ENCODE measurements around the gene CDR2.
A peak's percentile ranks its signal among the peaks of the same experiment; 100 is the strongest.

CDR2 gene

DNA sequence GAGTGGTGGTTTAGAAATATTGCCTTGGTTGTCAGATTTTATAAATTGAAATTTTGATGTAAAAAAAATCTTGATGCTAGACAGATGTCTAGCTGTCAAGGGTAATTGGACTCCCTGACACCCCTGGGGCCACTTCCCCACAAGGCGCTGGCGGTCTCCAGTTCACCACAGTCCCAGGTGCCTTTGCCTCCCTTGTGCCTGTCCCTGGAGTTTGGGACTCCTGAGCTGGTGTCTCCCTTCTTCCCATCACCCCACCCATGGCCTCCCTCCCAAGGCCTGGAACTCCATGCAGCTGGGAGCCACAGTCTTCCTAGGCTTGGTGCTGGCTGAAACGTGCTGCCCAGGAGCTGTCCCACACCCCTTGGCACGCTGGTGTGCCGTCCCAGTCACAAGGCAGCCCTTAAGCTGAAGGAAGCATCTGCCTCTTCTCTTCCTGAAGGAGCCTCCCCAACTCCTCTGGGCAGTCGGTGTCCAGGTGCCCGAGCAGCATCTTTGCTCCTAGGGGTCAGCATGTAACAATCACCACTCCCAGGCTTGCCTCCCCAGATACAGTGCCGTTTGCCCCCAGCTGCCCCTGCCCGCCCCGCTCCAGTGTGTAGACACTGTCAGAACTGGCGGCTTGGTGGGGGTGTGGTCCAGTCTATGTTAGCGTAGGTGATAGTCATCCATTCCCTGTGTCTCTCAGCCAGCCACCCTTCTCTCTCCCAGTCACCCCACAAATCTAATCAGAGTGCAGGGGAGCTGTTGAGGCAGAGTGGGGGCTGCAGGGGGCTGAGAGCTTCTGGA lies 51.1 kb downstream of the CDR2 start:
- DNase-seq, result no peak

DNA sequence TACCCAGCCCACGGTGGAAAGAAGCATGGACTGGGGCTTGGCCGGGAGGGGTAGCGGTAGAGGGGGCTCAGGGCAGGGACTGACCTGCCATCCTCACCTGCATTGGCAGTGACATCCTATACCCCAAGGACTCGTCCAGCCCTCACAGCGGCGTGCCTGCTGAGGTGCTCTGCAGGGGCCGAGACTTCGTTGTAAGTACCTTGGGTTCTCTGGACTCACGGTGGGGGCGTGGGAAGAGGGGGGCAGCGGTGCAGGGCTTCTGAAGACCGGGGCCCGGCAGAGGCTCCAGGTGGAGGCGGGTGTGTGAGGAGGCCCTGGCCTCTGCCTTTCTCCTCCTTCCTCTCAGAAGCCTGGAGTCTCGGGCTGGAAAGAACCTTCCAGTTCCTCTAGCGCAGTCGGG lies 51.7 kb downstream of the CDR2 start:
- no peak for DNase-seq

- DNase-seq, result no peak
Observed at GRCh38 chr16:22322021-22322471, 52.4 kb downstream of the CDR2 start.

GRCh38 chr16:22321340-22322001 lies 52.9 kb downstream of the CDR2 start:
- DNase-seq, result peak; percentile 5

DNA sequence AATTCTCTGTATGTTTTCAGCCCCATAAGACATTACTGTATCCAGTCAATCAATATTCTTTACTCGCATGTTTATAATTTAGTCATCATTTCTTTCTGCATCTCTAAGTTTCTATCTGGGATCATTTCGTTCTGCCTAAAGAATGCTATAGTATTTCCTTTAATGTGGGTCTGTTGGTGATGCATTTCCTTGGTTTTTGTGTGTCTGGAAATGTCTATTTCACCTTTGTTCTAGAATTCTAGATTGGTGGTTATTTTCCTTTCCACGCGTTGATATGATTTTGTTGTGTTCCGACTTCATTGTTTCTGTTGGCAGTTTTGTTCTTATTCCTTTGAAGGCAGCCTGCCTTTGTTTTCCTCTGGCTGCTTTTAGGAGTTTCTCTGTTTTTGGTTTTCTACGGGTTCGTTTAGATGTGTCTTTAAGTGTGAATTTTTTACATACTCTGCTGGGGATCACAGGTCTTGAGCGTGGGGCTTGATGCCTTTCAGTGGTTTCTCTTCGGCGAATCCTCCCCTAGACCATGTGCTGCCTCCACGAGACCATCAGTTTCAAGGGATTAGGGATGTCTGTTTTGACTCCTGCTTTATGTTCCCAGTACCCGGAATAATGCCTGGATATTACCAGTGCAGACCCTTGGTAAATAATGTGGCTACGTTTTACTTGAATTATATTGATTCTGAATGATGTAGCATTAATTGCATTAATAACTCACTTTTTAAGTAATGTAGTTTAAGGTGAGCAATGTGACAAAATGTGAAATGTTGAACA lies 53.7 kb downstream of the CDR2 start:
- no peak for DNase-seq

- no peak for DNase-seq
Observed at GRCh38 chr16:22318690-22319358, 55.6 kb downstream of the CDR2 start.

DNA sequence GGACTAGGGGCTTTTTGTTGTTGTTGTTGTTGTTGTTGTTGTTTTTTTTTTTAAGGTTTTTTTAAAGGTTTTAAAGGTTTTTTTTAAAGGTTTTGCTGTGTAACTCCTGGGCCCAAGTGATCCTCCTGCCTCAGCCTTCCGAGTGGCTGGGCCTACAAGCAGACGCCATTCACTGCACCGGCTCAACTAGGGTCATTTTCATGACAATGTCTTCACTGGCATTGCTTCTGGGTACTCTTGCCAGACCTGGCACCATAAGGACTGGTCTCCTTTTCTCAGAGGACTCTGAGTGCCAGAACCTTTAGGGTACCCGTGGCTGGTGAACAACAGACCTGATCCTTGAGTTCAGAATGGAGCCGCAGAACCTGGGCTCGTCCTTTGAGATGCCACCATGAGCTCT lies 56.8 kb downstream of the CDR2 start:
- DNase-seq, result no peak

GRCh38 chr16:22317001-22317530 lies 57.4 kb downstream of the CDR2 start:
- no peak for DNase-seq

GRCh38 chr16:22316411-22316811 lies 58.0 kb downstream of the CDR2 start:
- DNase-seq, result no peak

GRCh38 chr16:22315979-22316378 lies 58.4 kb downstream of the CDR2 start:
- DNase-seq, result no peak

DNA sequence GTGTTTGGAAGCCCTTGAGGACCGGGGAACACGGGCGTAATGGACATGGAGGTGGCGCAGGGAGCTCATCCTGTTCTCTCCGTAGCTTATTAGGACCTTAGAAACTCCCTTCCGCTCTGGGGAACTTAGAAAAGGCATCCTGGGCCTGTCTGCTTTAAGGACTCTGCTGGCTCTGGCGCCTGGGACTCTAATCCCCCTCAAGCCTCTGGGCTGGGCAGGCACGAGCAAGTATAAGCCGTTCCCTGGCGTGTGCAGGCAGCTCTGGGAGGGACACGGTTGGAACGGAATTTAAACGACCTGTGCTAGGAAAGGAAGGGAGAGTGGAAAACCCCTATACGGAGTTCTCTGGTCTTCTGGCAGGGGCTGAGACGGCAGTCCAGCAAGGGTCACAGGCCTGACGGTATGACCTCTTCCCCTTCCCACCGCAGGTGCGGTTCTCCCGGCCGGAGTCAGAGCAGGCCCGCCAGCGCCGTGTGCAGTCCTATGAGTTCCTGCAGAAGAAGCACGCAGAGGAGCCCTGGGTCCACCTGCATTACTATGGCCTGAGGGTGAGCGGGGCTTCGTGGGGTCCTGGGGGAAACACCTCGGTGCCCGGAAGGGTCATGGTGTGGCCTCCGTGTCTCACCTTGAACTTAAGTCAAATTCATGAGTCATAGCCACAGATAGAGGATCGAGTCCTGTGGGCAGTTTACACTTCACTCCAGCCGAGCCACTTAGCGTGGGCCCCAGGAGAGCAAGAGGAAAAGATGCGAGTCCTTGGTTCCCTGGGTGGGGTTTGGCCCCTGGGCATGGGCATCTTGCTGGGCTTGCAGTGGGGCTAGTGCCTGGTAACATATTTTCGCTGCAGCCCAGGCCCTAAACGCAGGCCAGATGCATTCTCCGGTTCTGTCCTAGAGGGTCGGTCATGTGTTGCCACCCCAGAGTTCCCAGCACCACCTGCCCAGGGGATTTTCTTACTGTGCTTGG lies 59.5 kb downstream of the CDR2 start:
- no peak for DNase-seq

GRCh38 chr16:22313876-22314470 lies 60.4 kb downstream of the CDR2 start:
- no peak for DNase-seq

GRCh38 chr16:22312897-22313781 lies 61.3 kb downstream of the CDR2 start:
- no peak for DNase-seq

DNA sequence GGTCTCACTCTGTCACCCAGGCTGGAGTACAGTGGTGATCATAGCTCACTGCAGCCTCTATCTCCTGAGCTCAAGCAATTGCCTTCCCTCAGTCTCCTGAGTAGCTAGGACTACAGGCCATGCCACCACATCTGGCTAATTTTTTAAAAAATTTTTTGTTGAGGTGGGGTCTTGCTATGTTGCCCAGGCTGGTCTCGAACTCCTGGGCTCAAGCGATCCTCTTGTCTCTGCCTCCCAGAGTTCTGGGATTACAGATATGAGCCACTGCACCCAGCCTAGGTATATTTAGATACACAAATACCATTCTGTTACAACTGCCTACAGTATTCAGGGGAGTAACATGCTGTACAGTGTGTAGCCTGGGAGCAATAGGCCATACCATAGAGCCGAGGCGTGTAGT lies 62.9 kb downstream of the CDR2 start:
- no peak for DNase-seq

GRCh38 chr16:22308824-22309520 lies 65.4 kb downstream of the CDR2 start:
- DNase-seq, result no peak

- no peak for DNase-seq
Observed at GRCh38 chr16:22307838-22308237, 66.6 kb downstream of the CDR2 start.

- no peak for DNase-seq
Observed at GRCh38 chr16:22306788-22307187, 67.6 kb downstream of the CDR2 start.

DNA sequence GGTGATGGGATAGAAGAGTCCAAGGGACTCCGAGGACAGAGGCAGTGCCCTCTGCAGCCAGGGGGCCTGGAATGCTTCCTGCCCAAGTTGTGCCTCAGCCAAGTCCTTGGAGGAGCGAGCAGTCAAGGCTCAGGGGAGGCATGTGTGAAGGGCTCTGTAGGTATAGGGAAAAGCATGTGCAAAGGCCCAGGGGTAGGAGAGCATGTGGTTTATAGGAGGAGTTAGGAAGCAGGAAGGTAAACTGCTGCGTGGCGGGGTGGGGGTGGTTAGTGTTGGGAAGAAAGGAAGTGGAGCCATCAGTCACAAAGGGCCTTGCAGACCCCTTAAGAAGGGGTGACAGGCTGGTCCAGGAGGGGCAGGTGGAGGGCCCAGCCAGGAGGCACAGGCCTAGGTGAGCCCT lies 70.0 kb downstream of the CDR2 start:
- DNase-seq, result no peak

DNA sequence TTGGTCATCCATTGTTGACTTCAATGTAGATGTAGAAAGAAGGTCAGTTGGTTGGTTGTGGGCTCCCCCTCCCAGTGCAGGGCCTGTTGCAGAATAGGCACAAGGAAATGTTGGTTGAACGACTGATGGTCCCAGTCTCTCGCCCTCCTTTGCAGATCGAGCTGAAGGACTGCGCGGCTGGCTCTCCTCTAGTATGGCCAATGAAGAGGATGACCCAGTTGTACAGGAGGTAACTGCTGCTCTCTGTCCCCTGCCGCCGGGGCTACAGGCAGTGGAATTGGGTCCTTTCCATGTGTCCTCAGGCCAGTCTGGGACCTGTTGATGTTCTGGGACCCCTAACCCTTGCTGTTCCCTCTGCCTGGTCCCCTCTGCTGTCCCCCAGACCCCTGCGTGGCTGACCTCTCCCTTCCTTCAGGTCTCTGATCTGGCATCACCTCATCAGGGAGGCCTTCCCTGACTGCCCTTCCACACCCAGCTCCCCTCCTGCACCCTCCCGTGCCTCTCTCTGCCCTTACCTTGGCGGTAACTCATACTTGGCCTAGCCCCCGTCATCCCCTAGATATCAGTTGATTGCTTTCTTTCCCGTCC lies 71.5 kb downstream of the CDR2 start:
- no peak for DNase-seq
